Effector memory CD4-positive, alpha-beta T cell (primary cell): ENCODE measurements around the gene PRPF31.
A peak's percentile ranks its signal among the peaks of the same experiment; 100 is the strongest.
"Not testable (repeated sequence)": the region's sequence is repeated elsewhere in the genome, so short reads cannot be mapped to it uniquely, and the experiment has no call there.

Experiments
- DNase-seq, 3 donors: peaks; one replicate each; pipeline ENCODE4 v3.0.0-alpha.2; 2020
- H3K27ac ChIP-seq: 2 replicates; pipeline ENCODE4 v1.7.0; 2013; ENCODE audit warnings: mild to moderate bottlenecking, low read length, moderate library complexity; ENCODE audit not compliant: insufficient read depth, poor library complexity, severe bottlenecking
- H3K27me3 ChIP-seq: replicated peaks from 2 replicates; pipeline ENCODE4 v1.7.0; 2013; ENCODE audit warnings: mild to moderate bottlenecking, low read length; ENCODE audit not compliant: insufficient read depth, control insufficient read depth, poor library complexity, severe bottlenecking
- H3K36me3 ChIP-seq: 2 replicates; pipeline ENCODE4 v1.7.0; 2013; ENCODE audit warnings: mild to moderate bottlenecking, low read length, moderate library complexity; ENCODE audit not compliant: control insufficient read depth, insufficient read depth
- H3K4me1 ChIP-seq: 2 replicates; pipeline ENCODE4 v1.7.0; 2013; ENCODE audit warnings: low read length, mild to moderate bottlenecking; ENCODE audit not compliant: control insufficient read depth, insufficient read depth, poor library complexity, severe bottlenecking
- H3K4me3 ChIP-seq: 2 replicates; pipeline ENCODE4 v1.7.0; 2013; ENCODE audit warnings: low read length, low read depth, mild to moderate bottlenecking; ENCODE audit not compliant: insufficient read depth, poor library complexity, severe bottlenecking
- H3K9me3 ChIP-seq: 2 replicates; pipeline ENCODE4 v1.7.0; 2013; ENCODE audit warnings: mild to moderate bottlenecking, low read length, moderate library complexity; ENCODE audit not compliant: control insufficient read depth

PRPF31 gene

DNA sequence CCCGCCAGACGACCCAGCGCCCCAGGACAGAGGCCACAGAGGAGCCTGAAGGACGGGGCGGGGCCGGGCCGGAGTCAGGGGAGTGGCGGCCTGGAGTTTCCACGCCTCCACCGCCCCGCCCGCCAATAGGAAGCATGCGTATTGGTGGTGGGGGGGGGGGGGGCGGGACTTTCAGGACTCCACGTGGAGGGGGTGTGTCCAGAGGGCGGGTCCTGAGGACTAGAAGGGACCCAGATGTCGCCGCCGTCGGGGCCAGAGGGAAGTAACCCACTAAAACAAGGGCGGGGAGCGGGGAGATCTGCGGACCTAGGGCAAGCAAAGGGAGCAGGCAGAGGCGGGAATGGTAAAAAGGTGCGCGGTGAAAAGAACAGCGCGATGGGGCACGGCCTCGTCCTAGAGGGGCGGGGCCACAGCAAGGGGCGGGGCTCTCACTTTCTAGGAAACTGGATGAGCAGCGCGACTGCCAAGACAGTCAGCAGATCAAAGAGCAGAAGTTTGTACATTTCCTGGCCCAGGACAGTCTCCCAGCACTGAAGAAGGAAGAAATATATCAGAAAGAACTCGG lies 46.8 kb downstream of the PRPF31 start:
- Histone ChIP-seq H3K4me3 (peak overlapping the region; percentile 40), H3K27ac (peak overlapping the region; percentile 25), H3K27me3 (no peaks in the 10 kb centered on the region), H3K36me3 (peaks cover 10% of the 10 kb centered on the region), H3K9me3 (no peaks in the 10 kb centered on the region), H3K4me1 (peaks cover 47% of the 10 kb centered on the region)
- peak; percentile 66 to 76 (median 67) for DNase-seq

DNA sequence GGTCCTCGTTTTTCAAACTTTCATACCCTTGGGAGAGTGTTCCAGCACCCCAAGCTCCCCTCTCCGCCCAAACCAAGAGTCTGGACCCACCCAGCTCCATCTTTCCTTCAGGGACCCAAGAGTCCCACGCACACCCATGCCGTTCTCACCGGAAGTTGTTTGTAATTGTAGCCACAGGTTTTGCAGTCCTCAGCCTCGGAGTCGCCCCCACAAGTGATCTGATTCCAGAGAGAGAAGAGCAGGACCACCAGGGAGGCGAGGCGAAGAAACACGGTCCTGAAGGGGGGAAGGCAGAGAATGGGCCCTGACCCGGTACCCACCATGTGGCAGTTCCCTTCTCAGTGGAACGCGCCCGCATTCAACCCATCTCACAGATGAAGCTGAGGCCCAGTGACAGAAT lies 47.3 kb downstream of the PRPF31 start:
- no peak for DNase-seq
- Histone ChIP-seq H3K9me3 (no peaks in the 10 kb centered on the region), H3K4me1 (peaks cover 43% of the 10 kb centered on the region), H3K27me3 (no peaks in the 10 kb centered on the region), H3K36me3 (peaks cover 6% of the 10 kb centered on the region), H3K4me3 (peak overlapping the region; percentile 40), H3K27ac (no peak overlapping the region)

DNA sequence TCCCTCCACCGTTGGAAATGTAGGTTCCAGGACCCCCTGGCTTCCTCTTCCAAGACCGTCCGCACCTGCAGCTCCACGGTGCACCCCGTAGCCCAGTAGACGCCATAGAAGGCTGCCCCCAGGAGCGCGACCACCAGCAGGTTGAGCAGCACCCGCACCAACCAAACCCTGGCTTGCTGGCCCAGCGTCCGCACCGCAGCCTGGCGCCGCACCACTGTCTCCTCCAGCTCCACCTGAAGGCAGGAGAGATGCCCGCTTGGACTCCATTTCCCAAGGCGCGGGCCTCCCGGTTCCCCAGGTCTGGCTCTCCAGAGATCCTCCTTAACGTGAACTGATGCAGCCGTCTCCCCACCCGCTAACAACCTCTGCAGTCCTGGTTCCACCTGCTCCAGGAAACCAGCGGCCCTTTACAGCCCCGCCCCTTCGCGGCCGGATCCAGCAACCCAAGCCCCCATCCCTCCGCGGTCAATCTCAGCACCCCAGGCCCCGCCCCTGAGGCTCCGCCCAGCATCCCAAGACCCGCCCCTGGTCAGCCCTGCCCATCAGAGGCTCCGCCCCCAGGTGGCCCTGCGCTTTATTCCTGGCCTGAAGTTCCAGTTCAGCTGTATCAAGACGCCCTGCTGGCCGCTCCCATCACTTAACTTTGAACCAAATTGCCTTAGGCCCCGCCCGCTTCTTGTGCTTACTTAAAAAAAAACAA lies 49.0 kb downstream of the PRPF31 start:
- peaks cover 35% of the 10 kb centered on the region for H3K4me1 ChIP-seq
- no peak overlapping the region for H3K27ac ChIP-seq
- H3K36me3 ChIP-seq: no peaks in the 10 kb centered on the region
- H3K27me3 ChIP-seq: no peaks in the 10 kb centered on the region
- H3K9me3 ChIP-seq: no peaks in the 10 kb centered on the region
- DNase-seq: peak; percentile 56 to 71 (median 58)
- H3K4me3 ChIP-seq: no peak overlapping the region

DNA sequence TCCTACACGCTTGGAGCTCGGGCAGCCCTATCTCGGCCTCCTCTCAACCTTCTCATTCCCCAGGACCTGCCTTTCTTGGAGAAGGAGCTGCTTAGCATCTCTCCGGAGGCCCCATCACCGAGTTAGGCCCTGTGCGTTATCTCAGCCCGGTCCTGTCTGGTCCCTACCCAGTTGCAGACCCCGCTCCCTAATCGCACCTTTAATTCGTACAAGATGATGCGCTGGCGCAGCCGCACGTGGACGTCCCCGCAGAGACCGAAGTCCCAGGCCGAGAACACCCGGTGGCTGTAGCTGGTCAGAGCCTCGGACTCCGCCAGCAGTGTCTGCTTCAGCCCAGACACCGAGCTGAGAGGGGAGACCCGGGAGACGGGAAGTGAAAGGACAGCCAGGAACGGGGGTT lies 49.7 kb downstream of the PRPF31 start:
- DNase-seq: no peak
- H3K4me3 ChIP-seq: no peak overlapping the region
- H3K9me3 ChIP-seq: no peaks in the 10 kb centered on the region
- H3K36me3 ChIP-seq: no peaks in the 10 kb centered on the region
- no peak overlapping the region for H3K27ac ChIP-seq
- H3K4me1 ChIP-seq: peaks cover 33% of the 10 kb centered on the region
- H3K27me3 ChIP-seq: no peaks in the 10 kb centered on the region

DNA sequence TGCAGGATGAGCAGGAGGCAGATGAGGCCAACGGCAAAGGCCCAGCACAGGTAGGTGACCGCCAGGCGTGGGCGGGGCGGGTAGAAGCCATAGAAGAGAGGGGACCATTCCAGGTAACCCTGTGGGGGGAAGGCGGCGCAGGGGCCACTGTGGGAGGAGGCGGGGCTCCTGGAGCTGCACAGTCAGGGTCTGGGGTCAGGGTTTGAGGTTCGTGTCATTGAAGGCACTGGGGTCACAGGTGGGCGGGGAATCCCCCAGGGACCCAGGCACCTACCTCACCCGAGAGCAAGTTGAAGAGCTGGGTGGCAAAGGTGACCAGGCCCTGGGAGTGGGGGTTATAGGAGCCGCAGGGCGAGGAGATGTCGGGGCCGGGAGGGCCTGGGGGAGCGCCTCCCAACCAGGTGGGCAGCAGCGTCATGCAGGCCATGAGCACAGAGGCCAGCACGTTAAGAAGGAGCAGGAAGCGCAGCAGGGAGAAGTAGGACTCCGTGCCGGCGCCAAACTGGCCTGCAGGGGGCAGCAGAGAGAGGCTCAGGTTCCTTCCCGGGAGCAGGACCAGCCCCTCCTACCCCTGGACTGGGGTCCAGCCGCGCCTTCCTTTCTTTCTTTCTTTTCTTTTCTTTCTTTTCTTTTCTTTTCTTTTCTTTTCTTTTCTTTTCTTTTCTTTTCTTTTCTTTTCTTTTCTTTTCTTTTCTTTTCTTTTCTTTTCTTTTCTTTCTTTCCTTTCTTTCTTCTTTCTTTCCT lies 52.8 kb downstream of the PRPF31 start:
- H3K36me3 ChIP-seq: no peaks in the 10 kb centered on the region
- no peaks in the 10 kb centered on the region for H3K27me3 ChIP-seq
- no peak overlapping the region for H3K4me3 ChIP-seq
- no peak overlapping the region for H3K27ac ChIP-seq
- peak; percentile 69 to 84 (median 81) for DNase-seq
- no peaks in the 10 kb centered on the region for H3K9me3 ChIP-seq
- peaks cover 22% of the 10 kb centered on the region for H3K4me1 ChIP-seq

DNA sequence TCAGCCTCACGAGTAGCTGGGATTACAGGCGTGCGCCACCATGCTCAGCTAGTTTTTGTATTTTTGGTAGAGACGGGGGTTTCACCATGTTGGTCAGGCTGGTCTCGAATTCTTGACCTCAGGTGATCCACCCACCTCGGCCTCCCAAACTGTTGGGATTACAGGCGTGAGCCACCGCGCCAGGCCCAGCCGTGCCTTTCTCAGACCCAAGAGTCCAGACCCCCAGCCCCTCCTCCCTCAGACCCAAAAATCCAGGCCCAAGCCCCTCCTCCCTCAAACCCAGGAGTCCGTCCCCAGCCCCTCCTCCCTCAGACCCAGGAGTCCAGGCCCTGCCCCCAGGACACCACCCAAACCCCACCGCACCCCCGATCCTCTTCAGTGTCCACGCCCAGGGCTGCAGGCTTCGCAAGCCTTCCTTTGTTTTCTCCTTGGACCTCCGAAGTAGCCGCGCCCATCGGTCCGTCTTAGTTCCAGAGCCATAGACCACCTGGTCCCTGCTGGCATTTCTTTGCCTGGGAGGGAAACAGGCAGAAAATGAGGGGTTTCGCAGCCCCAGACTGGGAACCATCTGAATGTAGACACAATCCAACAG lies 53.7 kb downstream of the PRPF31 start:
- Histone ChIP-seq H3K27me3 (no peaks in the 10 kb centered on the region), H3K36me3 (no peaks in the 10 kb centered on the region), H3K9me3 (no peaks in the 10 kb centered on the region), H3K4me3 (no peak overlapping the region), H3K27ac (no peak overlapping the region), H3K4me1 (peaks cover 15% of the 10 kb centered on the region)
- no peak for DNase-seq

DNA sequence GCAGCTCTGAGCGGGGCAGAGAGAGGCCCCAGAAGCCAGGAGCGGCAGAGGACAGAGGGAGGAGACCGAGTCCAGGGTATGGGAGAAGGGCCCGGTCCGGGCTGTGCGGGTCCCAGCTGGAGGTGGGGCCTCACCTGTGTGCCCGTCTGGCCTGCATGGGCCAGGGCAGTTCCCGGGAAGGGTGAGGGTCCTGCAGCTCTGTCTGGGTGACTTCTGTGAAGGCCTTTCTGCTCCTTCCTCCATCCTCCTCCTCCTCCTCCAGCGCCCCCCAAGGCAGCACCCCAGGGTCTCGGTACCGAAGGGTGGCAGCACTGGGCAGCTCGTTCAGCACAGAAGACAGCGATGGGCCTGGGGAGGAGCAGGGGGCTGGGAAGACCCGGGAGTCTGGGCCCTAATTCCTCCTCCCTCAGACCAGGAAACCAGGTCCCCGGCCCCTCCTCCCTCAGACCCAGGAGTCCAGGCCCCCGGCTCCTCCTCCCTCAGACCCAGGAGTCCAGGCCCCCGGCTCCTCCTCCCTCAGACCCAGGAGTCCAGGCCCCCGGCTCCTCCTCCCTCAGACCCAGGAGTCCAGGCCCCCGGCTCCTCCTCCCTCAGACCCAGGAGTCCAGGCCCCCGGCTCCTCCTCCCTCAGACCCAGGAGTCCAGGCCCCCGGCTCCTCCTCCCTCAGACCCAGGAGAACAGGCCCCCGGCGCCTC lies 56.3 kb downstream of the PRPF31 start:
- not testable (repeated sequence) for H3K9me3 ChIP-seq, H3K36me3 ChIP-seq, H3K27ac ChIP-seq, H3K4me3 ChIP-seq, DNase-seq, H3K27me3 ChIP-seq
- peaks cover 10% of the 10 kb centered on the region for H3K4me1 ChIP-seq

DNA sequence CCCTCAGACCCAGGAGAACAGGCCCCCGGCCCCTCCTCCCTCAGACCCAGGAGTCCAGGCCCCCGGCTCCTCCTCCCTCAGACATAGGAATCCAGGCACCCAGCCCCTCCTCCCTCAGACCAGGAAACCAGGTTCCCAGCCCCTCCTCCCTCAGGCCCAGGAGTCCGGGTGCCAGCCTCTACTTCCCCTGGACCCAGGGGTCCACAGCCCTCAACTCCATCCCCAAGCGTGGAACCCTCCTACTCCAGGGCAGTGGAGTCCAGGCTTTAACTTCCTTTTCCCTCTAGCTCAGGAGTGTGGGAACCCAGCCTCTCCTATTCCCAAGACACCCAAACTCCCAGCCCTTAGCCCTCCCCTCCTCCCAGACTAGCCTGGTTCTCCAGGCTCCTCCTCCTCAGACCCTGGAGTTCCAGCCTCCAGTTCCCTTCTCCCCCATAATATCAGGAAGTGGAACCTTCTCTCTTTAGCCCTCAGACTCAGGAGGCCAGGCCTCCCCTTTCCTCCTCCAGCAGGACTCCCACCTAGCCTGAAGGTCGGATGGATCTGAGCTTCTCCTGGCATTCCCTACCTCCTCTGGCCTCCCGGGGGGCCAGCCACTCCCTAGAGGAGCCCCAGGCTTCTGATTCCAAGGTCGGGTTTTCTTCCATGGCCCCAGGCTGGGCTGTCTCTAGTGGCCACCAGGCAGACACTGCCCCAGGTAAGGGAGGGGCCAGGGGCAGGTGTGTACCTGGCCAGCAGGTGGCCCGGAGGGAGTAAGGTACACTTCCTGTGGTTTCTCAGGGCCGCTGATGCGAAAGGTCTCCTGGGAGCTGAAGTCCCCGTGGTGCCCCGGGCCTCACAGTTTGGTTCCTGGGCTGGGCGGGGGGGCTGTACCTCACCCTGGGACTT lies 57.2 kb downstream of the PRPF31 start, which contains the start of gene TMC4:
Gene TMC4 (minus strand): TSS at position 690 of the 888 bp plus-strand sequence. CDS start 43 bp downstream, at position 647.
- no peak for DNase-seq
- no peaks in the 10 kb centered on the region for H3K27me3 ChIP-seq

DNA sequence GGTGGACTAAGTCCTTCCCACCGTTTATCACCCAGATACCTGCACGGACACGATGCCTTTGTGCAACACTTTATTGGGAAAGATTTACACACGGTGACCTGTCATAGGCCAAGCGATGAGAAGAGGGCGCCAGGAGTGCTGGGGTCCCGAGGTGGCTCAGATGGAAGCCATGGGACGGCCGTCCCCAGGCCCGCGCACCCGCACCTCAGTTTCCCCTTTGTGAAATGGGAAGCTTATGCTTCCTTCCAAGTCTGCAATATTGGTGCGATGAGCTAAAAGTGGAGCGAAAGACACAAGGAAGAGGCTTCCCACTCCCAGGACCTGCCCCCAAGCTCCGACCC lies 57.8 kb downstream of the PRPF31 start:
- H3K4me3 ChIP-seq: no peak overlapping the region
- DNase-seq: no peak
- no peaks in the 10 kb centered on the region for H3K9me3 ChIP-seq
- no peaks in the 10 kb centered on the region for H3K27me3 ChIP-seq
- H3K4me1 ChIP-seq: peaks cover 8% of the 10 kb centered on the region
- H3K36me3 ChIP-seq: peaks cover 3% of the 10 kb centered on the region
- no peak overlapping the region for H3K27ac ChIP-seq

More for the DNA sequence above, 57.2 kb downstream of the PRPF31 start, which contains the start of gene TMC4:
- Histone ChIP-seq H3K4me1 (peaks cover 10% of the 10 kb centered on the region), H3K36me3 (peaks cover 3% of the 10 kb centered on the region), H3K27ac (no peak within 1 kb of the TSS), H3K9me3 (no peaks in the 10 kb centered on the region), H3K4me3 (no peak within 1 kb of the TSS)
